Hepatocyte (in vitro differentiated cells): ENCODE results near the gene ERFL. TPM values are rescaled to one million over a fixed set of nuclear protein-coding genes. Genes with fewer than 3 reads are reported as not detected.

Experiments
- DNase-seq: peaks from one replicate; pipeline ENCODE4 v3.0.0-alpha.2; 2016; ENCODE audit warnings: low spot score
- H2AFZ ChIP-seq: fragments of 200-600 bp; sonication (generic); 2 replicates; pipeline ENCODE4 v1.6.0; 2016; ENCODE audit warnings: antibody characterized with exemption, mild to moderate bottlenecking
- H3K27ac ChIP-seq: fragments of 200-600 bp; sonication (generic); 2 replicates; pipeline ENCODE4 v1.5.1; 2016; ENCODE audit warnings: mild to moderate bottlenecking
- H3K27me3 ChIP-seq: fragments of 200-600 bp; sonication (generic); 2 replicates; pipeline ENCODE4 v1.6.1; 2016
- H3K36me3 ChIP-seq: fragments of 200-600 bp; sonication (generic); replicated peaks from 2 replicates; pipeline ENCODE4 v1.5.1; 2016; ENCODE audit warnings: low read depth; ENCODE audit not compliant: insufficient read depth
- H3K4me1 ChIP-seq: fragments of 200-600 bp; sonication (generic); 2 replicates; pipeline ENCODE4 v1.5.1; 2016; ENCODE audit warnings: mild to moderate bottlenecking, moderate library complexity; ENCODE audit not compliant: insufficient read depth
- H3K4me2 ChIP-seq: fragments of 200-600 bp; sonication (generic); 2 replicates; pipeline ENCODE4 v1.6.0; 2016
- H3K4me3 ChIP-seq: fragments of 200-600 bp; sonication (generic); 2 replicates; pipeline ENCODE4 v1.5.1; 2016; ENCODE audit warnings: mild to moderate bottlenecking
- H3K79me2 ChIP-seq: fragments of 200-600 bp; sonication (generic); 2 replicates; pipeline ENCODE4 v1.6.0; 2017; ENCODE audit warnings: mild to moderate bottlenecking
- H3K9me2 ChIP-seq: fragments of 200-600 bp; sonication (generic); replicated peaks from 2 replicates; pipeline ENCODE4 v1.6.0; 2017; ENCODE audit warnings: mild to moderate bottlenecking; ENCODE audit not compliant: insufficient read depth
- H3K9me3 ChIP-seq: fragments of 200-600 bp; sonication (generic); 2 replicates; pipeline ENCODE4 v1.5.1; 2016; ENCODE audit warnings: low read depth, mild to moderate bottlenecking
- H4K20me1 ChIP-seq: fragments of 200-600 bp; sonication (generic); 2 replicates; pipeline ENCODE4 v1.6.0; 2016; ENCODE audit warnings: mild to moderate bottlenecking; ENCODE audit not compliant: insufficient read depth, poor library complexity, severe bottlenecking
- CTCF ChIP-seq: fragments of 200-600 bp; sonication (generic); IDR thresholded peaks from 2 replicates; pipeline ENCODE4 v1.5.1; 2016; ENCODE audit warnings: antibody characterized with exemption, mild to moderate bottlenecking; ENCODE audit not compliant: poor library complexity
- EZH2 ChIP-seq: fragments of 200-600 bp; sonication (generic); IDR thresholded peaks from 2 replicates; pipeline ENCODE4 v1.6.1; 2016; ENCODE audit warnings: antibody characterized with exemption, mild to moderate bottlenecking, borderline replicate concordance
- EZH2phosphoT487 ChIP-seq: fragments of 200-600 bp; sonication (generic); IDR thresholded peaks from one replicate; pipeline ENCODE4 v1.6.1; 2018; ENCODE audit warnings: antibody characterized with exemption, mild to moderate bottlenecking, low read depth, moderate library complexity; ENCODE audit not compliant: unreplicated experiment, severe bottlenecking
- WGBS: methylation state at CpG from one replicate; pipeline ENCODE4 v1.1.6; 2016; ENCODE audit warnings: low lambda C conversion rate; ENCODE audit errors: missing lambda C conversion rate; 5-methylcytosine and 5-hydroxymethylcytosine counted together
- polyA plus RNA-seq: library from polyadenylated mRNA; unstranded; fragments of >200 nt; fragmentation: Nextera tagmentation; extraction: Ambion mirVana; gene quantifications from 2 replicates; pipeline ENCODE4 v1.2.1, GENCODE V29; 2016
- total RNA-seq: library from RNA; depleted of rRNA; stranded (reverse); fragments of >200 nt; gene quantifications from 2 replicates; pipeline ENCODE4 v1.2.3, GENCODE V29; 2014

Gene ERFL
- total and polyA plus RNA-seq, 2 experiments from 2014 or later = 0.53 TPM; not detected in 1

GRCh38 chr19:41956621-41957020, 28.4 kb upstream of the ERFL start:
- Histone ChIP-seq H3K4me2 (no peak overlapping the region), H3K36me3 (no peaks in the 10 kb centered on the region), H4K20me1 (no peaks in the 10 kb centered on the region), H3K27me3 (no peaks in the 10 kb centered on the region), H3K27ac (no peak overlapping the region), H3K4me3 (no peak overlapping the region), H2AFZ (no peak overlapping the region), H3K9me3 (no peaks in the 10 kb centered on the region), H3K4me1 (peaks cover 3% of the 10 kb centered on the region), H3K79me2 (no peaks in the 10 kb centered on the region), H3K9me2 (no peaks in the 10 kb centered on the region)
- no peak for DNase-seq
- TF ChIP-seq CTCF (no peak), EZH2phosphoT487 (no peak), EZH2 (no peak)
- WGBS = 96% methylated on average over 13 of the region's 13 CpGs

- Histone ChIP-seq H3K9me3 (no peaks in the 10 kb centered on the region), H4K20me1 (no peaks in the 10 kb centered on the region), H3K27me3 (no peaks in the 10 kb centered on the region), H3K9me2 (no peaks in the 10 kb centered on the region), H3K4me1 (peaks cover 3% of the 10 kb centered on the region), H3K79me2 (no peaks in the 10 kb centered on the region), H3K4me2 (no peak overlapping the region), H3K27ac (no peak overlapping the region), H2AFZ (no peak overlapping the region), H3K36me3 (no peaks in the 10 kb centered on the region), H3K4me3 (no peak overlapping the region)
- TF ChIP-seq EZH2phosphoT487 (no peak), EZH2 (no peak), CTCF (no peak)
- DNase-seq = no peak
- WGBS = 83% methylated on average over 7 of the region's 7 CpGs
These were observed 27.3 kb upstream of the ERFL start for GRCh38 chr19:41955521-41955920.

- 12% methylated on average over 4 of the region's 12 CpGs for WGBS
- H2AFZ ChIP-seq = no peak overlapping the region
These were observed 23.5 kb upstream of the ERFL start for GRCh38 chr19:41951686-41952172.

More at GRCh38 chr19:41951686-41952172, 23.5 kb upstream of the ERFL start:
- Histone ChIP-seq H3K4me3 (no peak overlapping the region), H3K9me3 (no peaks in the 10 kb centered on the region), H3K79me2 (no peaks in the 10 kb centered on the region), H3K27ac (no peak overlapping the region), H3K27me3 (no peaks in the 10 kb centered on the region), H3K4me1 (no peaks in the 10 kb centered on the region), H4K20me1 (no peaks in the 10 kb centered on the region), H3K4me2 (no peak overlapping the region), H3K36me3 (no peaks in the 10 kb centered on the region), H3K9me2 (no peaks in the 10 kb centered on the region)
- no peak for TF ChIP-seq EZH2
- peak; percentile 91 for TF ChIP-seq CTCF
- DNase-seq = peak; percentile 87
